ENCODE measurements around the gene IL1RL2.

IL1RL2 gene

GRCh38 chr2:102158011-102158755 lies 28.6 kb upstream of the IL1RL2 start:
- no peak for DNase-seq (ENCODE audit: low read depth in 2 of 2)

GRCh38 chr2:102159295-102159694 lies 27.5 kb upstream of the IL1RL2 start:
- DNase-seq (ENCODE audit: low read depth in 2 of 2) = no peak

GRCh38 chr2:102166189-102166845 lies 20.5 kb upstream of the IL1RL2 start:
- no peak for DNase-seq (ENCODE audit: low read depth in 2 of 2)

- no peak for DNase-seq (ENCODE audit: low read depth in 2 of 2)
Measured at GRCh38 chr2:102168026-102168771, 18.6 kb upstream of the IL1RL2 start.

GRCh38 chr2:102171946-102172345 lies 14.9 kb upstream of the IL1RL2 start:
- no peak for DNase-seq (ENCODE audit: low read depth in 2 of 2)

GRCh38 chr2:102172745-102173144 lies 14.1 kb upstream of the IL1RL2 start:
- no peak for DNase-seq (ENCODE audit: low read depth in 2 of 2)

- DNase-seq (ENCODE audit: low read depth in 2 of 2) = no peak
Measured at GRCh38 chr2:102176172-102176571, 10.7 kb upstream of the IL1RL2 start.

GRCh38 chr2:102177814-102178478 lies 8.9 kb upstream of the IL1RL2 start:
- DNase-seq (ENCODE audit: low read depth in 2 of 2) = no peak

- no peak for DNase-seq (ENCODE audit: low read depth in 2 of 2)
Measured at GRCh38 chr2:102179061-102179460, 7.8 kb upstream of the IL1RL2 start.

GRCh38 chr2:102179788-102180686 lies 6.8 kb upstream of the IL1RL2 start:
- DNase-seq (ENCODE audit: low read depth in 2 of 2) = no peak

GRCh38 chr2:102180687-102180999 lies 6.2 kb upstream of the IL1RL2 start:
- DNase-seq (ENCODE audit: low read depth in 2 of 2) = no peak

- DNase-seq (ENCODE audit: low read depth in 2 of 2) = no peak
Measured at GRCh38 chr2:102181376-102181775, 5.4 kb upstream of the IL1RL2 start.

- no peak for DNase-seq (ENCODE audit: low read depth in 2 of 2)
Measured at GRCh38 chr2:102181919-102182635, 4.7 kb upstream of the IL1RL2 start.

GRCh38 chr2:102184018-102184417 lies 2.8 kb upstream of the IL1RL2 start:
- no peak for DNase-seq (ENCODE audit: low read depth in 2 of 2)

GRCh38 chr2:102184568-102184967 lies 2.3 kb upstream of the IL1RL2 start:
- peak in 1 of 2 experiments; percentile 13 for DNase-seq (ENCODE audit: low read depth in 2 of 2)

- DNase-seq (ENCODE audit: low read depth in 2 of 2) = no peak
Measured at GRCh38 chr2:102185347-102185746, 1.5 kb upstream of the IL1RL2 start.

GRCh38 chr2:102187496-102188150 lies 800 bp downstream of the IL1RL2 start:
- no peak for DNase-seq (ENCODE audit: low read depth in 2 of 2)

GRCh38 chr2:102190430-102191107 lies 3.7 kb downstream of the IL1RL2 start:
- DNase-seq (ENCODE audit: low read depth in 2 of 2) = no peak

- DNase-seq (ENCODE audit: low read depth in 2 of 2) = no peak
Measured at GRCh38 chr2:102191501-102191900, 4.7 kb downstream of the IL1RL2 start.

- DNase-seq (ENCODE audit: low read depth in 2 of 2) = no peak
Measured at GRCh38 chr2:102193074-102193473, 6.3 kb downstream of the IL1RL2 start.

Measured in fibroblast of skin of left quadriceps (primary cell).